BE2C (cell line): ENCODE data around the gene DNAJB8.

Source experiments
- DNase-seq: peaks from one replicate; pipeline ENCODE4 v3.0.0-alpha.2; 2020
- H3K27me3 ChIP-seq: fragments of 250-450 bp; sonication (Bioruptor Pico); 2 replicates; pipeline ENCODE4 v1.5.1; 2020; ENCODE audit warnings: mild to moderate bottlenecking
- H3K36me3 ChIP-seq: fragments of 250-450 bp; sonication (Bioruptor Pico); 2 replicates; pipeline ENCODE4 v1.5.1; 2020; ENCODE audit warnings: mild to moderate bottlenecking
- H3K4me1 ChIP-seq: fragments of 250-450 bp; sonication (Bioruptor Pico); 2 replicates; pipeline ENCODE4 v1.5.1; 2020
- H3K4me3 ChIP-seq: 2 replicates; pipeline ENCODE4 v1.5.1; 2011; ENCODE audit warnings: low read depth, low read length
- H3K9me3 ChIP-seq: fragments of 250-450 bp; sonication (Bioruptor Pico); 2 replicates; pipeline ENCODE4 v1.5.1; 2020
- CTCF ChIP-seq: IDR thresholded peaks from 2 replicates; pipeline ENCODE4 v1.5.1; 2012; ENCODE audit warnings: mild to moderate bottlenecking, low read depth, low read length

The DNAJB8 gene

GRCh38 chr3:128473180-128473519, 6.5 kb upstream of the DNAJB8 start:
- Histone ChIP-seq H3K4me1 (peaks cover 75% of the 10 kb centered on the region), H3K9me3 (no peaks in the 10 kb centered on the region), H3K27me3 (no peaks in the 10 kb centered on the region), H3K36me3 (peaks cover 8% of the 10 kb centered on the region), H3K4me3 (no peak overlapping the region)
- no peak for TF ChIP-seq CTCF
- DNase-seq = peak; percentile 89

- no peak for DNase-seq
- Histone ChIP-seq H3K4me3 (no peak overlapping the region), H3K27me3 (no peaks in the 10 kb centered on the region), H3K9me3 (no peaks in the 10 kb centered on the region), H3K4me1 (peaks cover 75% of the 10 kb centered on the region), H3K36me3 (peaks cover 3% of the 10 kb centered on the region; the same call in 1 of the 2 replicates)
- TF ChIP-seq CTCF = no peak
These were observed 5.9 kb upstream of the DNAJB8 start for GRCh38 chr3:128472449-128473179.

GRCh38 chr3:128471720-128472119, 5.0 kb upstream of the DNAJB8 start:
- peaks cover 84% of the 10 kb centered on the region for H3K4me1 ChIP-seq
- no peaks in the 10 kb centered on the region for H3K9me3 ChIP-seq
- no peak overlapping the region for H3K4me3 ChIP-seq
- H3K27me3 ChIP-seq = no peaks in the 10 kb centered on the region
- no peak for TF ChIP-seq CTCF
- no peak for DNase-seq
- no peaks in the 10 kb centered on the region for H3K36me3 ChIP-seq

- H3K36me3 ChIP-seq = no peaks in the 10 kb centered on the region
- H3K4me1 ChIP-seq = peaks cover 88% of the 10 kb centered on the region
- H3K4me3 ChIP-seq = no peak overlapping the region
- peak; percentile 59 for DNase-seq
- no peaks in the 10 kb centered on the region for H3K9me3 ChIP-seq
- no peak for TF ChIP-seq CTCF
- no peaks in the 10 kb centered on the region for H3K27me3 ChIP-seq
These were observed 4.4 kb upstream of the DNAJB8 start for GRCh38 chr3:128471110-128471509.

GRCh38 chr3:128470134-128470899, 3.6 kb upstream of the DNAJB8 start:
- peaks cover 86% of the 10 kb centered on the region for H3K4me1 ChIP-seq
- TF ChIP-seq CTCF = no peak
- H3K36me3 ChIP-seq = no peaks in the 10 kb centered on the region
- H3K9me3 ChIP-seq = no peaks in the 10 kb centered on the region
- DNase-seq = peak; percentile 93
- no peaks in the 10 kb centered on the region for H3K27me3 ChIP-seq
- H3K4me3 ChIP-seq = no peak overlapping the region

GRCh38 chr3:128469556-128469955, 2.9 kb upstream of the DNAJB8 start:
- peaks cover 83% of the 10 kb centered on the region for H3K4me1 ChIP-seq
- no peak for DNase-seq
- H3K36me3 ChIP-seq = no peaks in the 10 kb centered on the region
- H3K9me3 ChIP-seq = no peaks in the 10 kb centered on the region
- H3K4me3 ChIP-seq = no peak overlapping the region
- no peaks in the 10 kb centered on the region for H3K27me3 ChIP-seq
- TF ChIP-seq CTCF = no peak
